Psoas muscle (tissue), 8 donors: Measurements from ENCODE around the gene DCUN1D2. TPM values are rescaled to one million over a fixed set of nuclear protein-coding genes. Genes with fewer than 3 reads are reported as not detected.

ENCODE experiments used
- ATAC-seq, 4 donors: fragments of 200-7000 bp; cut with Tn5 transposase; one replicate each; pipeline ENCODE4 v1.9.1; 2020; ENCODE audit warnings: moderate library complexity in 3 of 4, mild to moderate bottlenecking in 2 of 4
- DNase-seq, 2 donors: peaks; one replicate each; pipeline ENCODE4 v3.0.0-alpha.2; 2020
- H3K27ac ChIP-seq: fragments of 200-600 bp; one replicate; pipeline ENCODE4 v1.8.0; 2022
- H3K27me3 ChIP-seq, 3 donors: fragments of 200-600 bp in 1 of 3; one replicate each; pipeline versions ENCODE4 v1.6.1 to v1.8.0; 2013 to 2022; ENCODE audit warnings: low read length in 2 of 3, mild to moderate bottlenecking in 2 of 3, moderate library complexity in 1 of 3; ENCODE audit not compliant: insufficient read depth in 3 of 3
- H3K36me3 ChIP-seq, 2 donors: fragments of 200-600 bp in 1 of 2; one replicate each; pipeline versions ENCODE4 v1.6.1 to v1.8.0; 2013 to 2022; ENCODE audit warnings: low read depth in 1 of 2, mild to moderate bottlenecking in 1 of 2, moderate library complexity in 1 of 2; ENCODE audit not compliant: insufficient read depth in 1 of 2
- H3K4me1 ChIP-seq: fragments of 200-600 bp; one replicate; pipeline ENCODE4 v1.8.0; 2022
- H3K4me3 ChIP-seq: fragments of 200-600 bp; one replicate; pipeline ENCODE4 v1.8.0; 2022; ENCODE audit warnings: mild to moderate bottlenecking
- H3K9me3 ChIP-seq: fragments of 200-600 bp; one replicate; pipeline ENCODE4 v1.8.0; 2022
- CTCF ChIP-seq: fragments of 200-600 bp; IDR thresholded peaks from one replicate; pipeline ENCODE4 v1.8.0; 2022; ENCODE audit warnings: antibody characterized with exemption
- WGBS, 3 donors: extraction: QIAGEN DNeasy Blood & Tissue Kit; methylation state at CpG; one replicate each; pipeline versions ENCODE4 v1.1.6 to v1.1.7; 2013; 5-methylcytosine and 5-hydroxymethylcytosine counted together
- intact Hi-C, 2 donors: fragments of 100-400 bp; cut with DNase I; formaldehyde crosslinking; loops; one replicate each; pipeline versions ENCODE4 v1.11.0 to v1.14.2; 2022
- polyA plus RNA-seq, 3 donors: library from polyadenylated mRNA; stranded (reverse); fragments of 200-250 nt; gene quantifications; one replicate each; pipeline ENCODE4 v1.2.3, GENCODE V29; 2013
- total RNA-seq, 4 donors: library from RNA; stranded (reverse); fragmentation: NEBNext Ultra II Directional in 2 of 4; extraction: Animal tissue kit (Norgen Biotek cat#: 25700) in 2 of 4; gene quantifications; one replicate each; pipeline versions ENCODE4 v1.2.1 to v1.2.4, GENCODE V29; 2021 to 2023
- donor health status: healthy with polysubstance abuse.
- donor health status: DM: no; HTN: no; CAD: no; lungs with moderate emphysema.
- donor health status: Bipolar disorder and iron deficiency.
- donor health status: healthy.
- donor health status: DM: yes; HTN: yes; CAD: no.
- donor health status: DM: no; HTN: no; CAD: no.
- donor health status: DM: no; HTN: no; CAD: no.
- donor health status: DM: yes; HTN: yes; CAD: no.

The DCUN1D2 gene
- total and polyA plus RNA-seq, 7 donors = 32.4 to 151 (median 71.2) TPM

DNA sequence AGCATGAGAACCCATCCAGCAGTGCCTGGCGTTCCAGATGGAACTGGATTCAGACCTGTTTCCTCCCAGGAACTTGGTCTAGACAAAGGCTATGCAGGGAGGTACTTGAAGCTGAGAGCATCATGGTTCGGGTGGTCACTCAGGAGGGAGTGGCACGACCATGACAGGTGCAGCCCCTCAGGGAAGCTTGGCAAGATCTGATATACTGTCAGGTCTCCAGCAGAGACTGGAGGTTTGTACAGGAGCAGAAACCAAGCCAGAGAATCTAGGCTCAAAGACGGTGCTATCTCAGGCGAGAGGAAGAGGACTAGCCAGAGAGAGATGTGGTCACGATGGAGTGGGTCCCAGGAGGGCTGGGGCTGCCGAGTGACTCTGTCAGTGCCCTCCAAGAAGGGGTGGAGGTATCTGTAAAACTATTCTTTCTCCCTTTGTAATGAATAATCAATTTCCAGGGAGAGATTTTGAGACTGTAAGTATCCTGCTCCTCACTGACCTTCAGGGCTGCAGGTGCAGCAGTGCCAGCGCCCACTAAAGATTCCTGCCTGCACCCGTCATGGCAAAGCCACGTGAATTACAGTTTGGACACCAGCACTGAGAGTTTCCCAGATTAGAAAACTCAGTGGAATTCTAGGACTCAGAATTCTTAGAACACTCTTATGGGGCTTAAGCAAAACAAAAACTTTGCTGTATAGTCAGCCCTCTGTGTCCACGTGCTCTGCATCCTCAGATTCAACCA, 10.2 kb upstream of the DCUN1D2 start:
- H3K36me3 ChIP-seq = peaks cover 3 to 96% of the 10 kb centered on the region in 2 donors
- peaks cover 18% of the 10 kb centered on the region for H3K4me1 ChIP-seq
- H3K4me3 ChIP-seq = no peak overlapping the region
- ATAC-seq = peak; percentile 49 to 72 (median 58)
- no peak for TF ChIP-seq CTCF
- intact Hi-C loops = no loop called here
- no peak for DNase-seq
- no peaks in the 10 kb centered on the region for H3K27me3 ChIP-seq
- H3K27ac ChIP-seq = peak overlapping the region; percentile 31
- 63 to 74% (median 67%) methylated on average over 11 of the region's 11 CpGs for WGBS, 3 donors
- H3K9me3 ChIP-seq = no peaks in the 10 kb centered on the region

GRCh38 chr13:113499936-113500335, 9.4 kb upstream of the DCUN1D2 start:
- Histone ChIP-seq H3K27ac (no peak overlapping the region), H3K4me3 (no peak overlapping the region), H3K9me3 (no peaks in the 10 kb centered on the region), H3K36me3 (peaks cover 3 to 93% of the 10 kb centered on the region in 2 donors), H3K4me1 (peaks cover 22% of the 10 kb centered on the region), H3K27me3 (no peaks in the 10 kb centered on the region)
- intact Hi-C loops = no loop called here
- ATAC-seq (peak; percentile 65 to 72 (median 68)), DNase-seq (no peak)
- no peak for TF ChIP-seq CTCF
- WGBS, 3 donors = 74 to 93% (median 86%) methylated on average over 4 of the region's 4 CpGs

GRCh38 chr13:113498905-113499304, 8.4 kb upstream of the DCUN1D2 start:
- Histone ChIP-seq H3K9me3 (no peaks in the 10 kb centered on the region), H3K27ac (no peak overlapping the region), H3K36me3 (peaks cover 3 to 83% of the 10 kb centered on the region in 2 donors), H3K4me1 (peaks cover 26% of the 10 kb centered on the region), H3K27me3 (no peaks in the 10 kb centered on the region), H3K4me3 (no peak overlapping the region)
- ATAC-seq = no peak
- no peak for DNase-seq
- 94 to 97% (median 97%) methylated on average over 6 of the region's 6 CpGs for WGBS, 3 donors
- intact Hi-C loops = no loop called here
- no peak for TF ChIP-seq CTCF

DNA sequence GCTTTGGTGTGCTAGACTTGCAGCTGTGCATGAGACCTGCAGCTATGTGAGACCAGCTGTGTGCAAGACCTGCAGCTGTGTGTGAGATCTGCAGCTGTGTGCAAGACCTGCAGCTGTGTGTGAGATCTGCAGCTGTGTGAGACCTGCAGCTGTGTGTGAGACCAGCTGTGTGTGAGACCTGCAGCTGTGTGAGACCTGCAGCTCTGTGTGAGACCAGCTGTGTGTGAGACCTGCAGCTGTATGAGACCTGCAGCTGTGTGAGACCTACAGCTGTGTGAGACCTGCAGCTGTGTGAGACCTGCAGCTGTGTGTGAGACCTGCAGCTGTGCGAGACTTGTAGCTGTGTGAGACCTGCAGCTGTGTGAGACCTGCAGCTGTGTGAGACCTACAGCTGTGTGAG, 6.7 kb upstream of the DCUN1D2 start:
- peaks cover 40% of the 10 kb centered on the region for H3K4me1 ChIP-seq
- H3K36me3 ChIP-seq = peaks cover 3 to 67% of the 10 kb centered on the region in 2 donors
- no peaks in the 10 kb centered on the region for H3K27me3 ChIP-seq
- DNase-seq (no peak), ATAC-seq (no peak)
- intact Hi-C loops = no loop called here
- 80 to 88% (median 86%) methylated on average over 1 of the region's 1 CpG for WGBS, 3 donors
- H3K27ac ChIP-seq = no peak overlapping the region
- no peak for TF ChIP-seq CTCF
- no peaks in the 10 kb centered on the region for H3K9me3 ChIP-seq
- no peak overlapping the region for H3K4me3 ChIP-seq
